ENCODE measurements around the gene MBTPS1. TPM values are rescaled to one million over a fixed set of nuclear protein-coding genes. Genes with fewer than 3 reads are reported as not detected.

The MBTPS1 gene
- total and polyA plus RNA-seq, 2 experiments from 2014 or later = 18.1 to 49.3 TPM

- DNase-seq (ENCODE audit: low spot score) (no peak), ATAC-seq (no peak)
- no peaks in the 10 kb centered on the region; the same call in 1 of the 2 replicates for H3K4me1 ChIP-seq (ENCODE audit: insufficient read depth)
- H3F3A ChIP-seq (replicated peaks; ENCODE audit: low read depth) = no peaks in the 10 kb centered on the region
- no peak overlapping the region for H3K4me3 Mint-ChIP-seq
- H3K36me3 Mint-ChIP-seq (ENCODE audit: low read depth) = peaks cover 23% of the 10 kb centered on the region
- no peak overlapping the region for H3K27ac Mint-ChIP-seq
- H3K4me1 Mint-ChIP-seq = peaks cover 5% of the 10 kb centered on the region; the same call in 2 of the 3 replicates
- H2AFZ ChIP-seq = no peak overlapping the region
- no peaks in the 10 kb centered on the region for H3K79me2 ChIP-seq (replicated peaks; ENCODE audit: insufficient read depth)
- H3K4me2 ChIP-seq = no peak overlapping the region
- H3K4me3 ChIP-seq = no peak overlapping the region
- H3K36me3 ChIP-seq (ENCODE audit: insufficient read depth) = no peaks in the 10 kb centered on the region
- peaks cover 13% of the 10 kb centered on the region for H3K27me3 Mint-ChIP-seq (ENCODE audit: insufficient read depth, low read depth, poor library complexity)
- H3K9me2 ChIP-seq (ENCODE audit: insufficient read depth) = no peaks in the 10 kb centered on the region
- no peaks in the 10 kb centered on the region for H4K20me1 ChIP-seq (replicated peaks; ENCODE audit: insufficient read depth)
- H3K27me3 ChIP-seq (ENCODE audit: insufficient read depth) = no peaks in the 10 kb centered on the region
- TF ChIP-seq REST (IDR thresholded peaks at IDR 0.05; ENCODE audit: unreplicated experiment) (no peak), POLR2AphosphoS5 (IDR thresholded peaks at IDR 0.05; ENCODE audit: low read depth) (no peak), EZH2phosphoT487 (IDR thresholded peaks at IDR 0.05; ENCODE audit: unreplicated experiment) (no peak), ZNF114 (CRISPR knock-in tag; IDR thresholded peaks at IDR 0.05) (no peak), ZNF331 (CRISPR knock-in tag; IDR thresholded peaks at IDR 0.05; ENCODE audit: low read depth) (no peak), NANOG (IDR thresholded peaks at IDR 0.05; ENCODE audit: borderline replicate concordance) (no peak), EZH2 (IDR thresholded peaks at IDR 0.05; ENCODE audit: low read depth, unreplicated experiment) (no peak), ZNF462 (CRISPR knock-in tag; IDR thresholded peaks at IDR 0.05) (no peak), JUNB (IDR thresholded peaks at IDR 0.05; ENCODE audit: unreplicated experiment) (no peak), CREB1 (CRISPR knock-in tag; IDR thresholded peaks at IDR 0.05; ENCODE audit: low read depth) (no peak), ETS1 (IDR thresholded peaks at IDR 0.05) (no peak), STAT1 (IDR thresholded peaks at IDR 0.05; ENCODE audit: unreplicated experiment) (no peak), CTCF (conservative IDR thresholded peaks at IDR 0.05; ENCODE audit: low read depth in 2 of 2) (no peak)
- no peak overlapping the region for H3K27ac ChIP-seq (ENCODE audit: low read depth)
- H3K9me3 Mint-ChIP-seq = no peaks in the 10 kb centered on the region; the same call in 1 of the 3 replicates
Observed at GRCh38 chr16:84048871-84049270, 67.9 kb downstream of the MBTPS1 start.

Data from GM23338 (cell line).